ENCODE data around the gene ZNF747.
A peak's percentile ranks its signal among the peaks of the same experiment; 100 is the strongest.
"Not testable (repeated sequence)": the region's sequence is repeated elsewhere in the genome, so short reads cannot be mapped to it uniquely, and the experiment has no call there.

The ZNF747 gene

DNA sequence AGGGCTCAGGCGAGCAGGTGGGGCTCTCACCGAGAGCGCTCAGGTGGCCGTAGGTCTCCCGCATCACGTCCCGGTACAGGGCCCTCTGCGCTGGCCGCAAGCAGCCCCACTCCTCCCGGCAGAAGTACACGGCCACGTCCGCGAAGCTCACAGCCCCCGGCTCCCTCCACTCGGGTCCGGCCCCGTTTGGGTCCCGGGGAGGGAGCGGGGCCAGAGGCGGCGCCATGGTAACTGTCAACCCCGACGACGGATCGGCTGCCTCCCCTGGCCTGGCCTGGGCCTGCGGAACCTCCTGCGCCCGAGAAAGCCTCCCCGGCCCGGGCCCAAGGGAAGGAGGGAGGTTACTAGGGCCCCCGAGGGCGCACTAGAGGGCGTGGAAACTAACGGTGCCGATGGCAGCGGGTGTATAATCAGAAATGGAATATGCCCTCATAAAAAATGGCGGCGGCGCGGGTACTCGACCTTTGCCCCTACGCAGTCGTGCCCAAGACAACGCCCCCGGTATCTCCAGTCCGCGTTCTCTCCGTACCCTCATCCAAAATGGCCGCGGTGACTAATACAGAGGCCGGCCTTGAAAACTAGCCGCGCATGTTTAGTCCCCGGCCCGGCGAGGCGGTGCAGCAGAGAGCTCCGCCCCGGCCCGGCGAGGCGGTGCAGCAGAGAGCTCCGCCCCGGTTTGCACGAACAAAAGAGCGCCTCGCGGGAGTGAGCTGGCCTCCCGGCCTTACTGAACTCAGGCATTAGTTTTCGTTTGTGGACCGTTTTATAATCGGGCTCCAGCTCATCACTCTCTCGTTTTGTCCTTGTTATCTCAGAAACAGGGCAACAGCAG is 23.5 kb upstream of the ZNF747 start, which contains the start of gene ZNF764:
ZNF764 (minus strand) TSS at position 418 of the 832 bp plus-strand sequence; CDS start at position 226, 192 bp downstream.
- peak; percentile 96 for DNase-seq (ENCODE audit: low spot score)

GRCh38 chr16:30557707-30557956 is 23.0 kb upstream of the ZNF747 start:
- peak; percentile 24 for DNase-seq (ENCODE audit: low spot score)

DNA sequence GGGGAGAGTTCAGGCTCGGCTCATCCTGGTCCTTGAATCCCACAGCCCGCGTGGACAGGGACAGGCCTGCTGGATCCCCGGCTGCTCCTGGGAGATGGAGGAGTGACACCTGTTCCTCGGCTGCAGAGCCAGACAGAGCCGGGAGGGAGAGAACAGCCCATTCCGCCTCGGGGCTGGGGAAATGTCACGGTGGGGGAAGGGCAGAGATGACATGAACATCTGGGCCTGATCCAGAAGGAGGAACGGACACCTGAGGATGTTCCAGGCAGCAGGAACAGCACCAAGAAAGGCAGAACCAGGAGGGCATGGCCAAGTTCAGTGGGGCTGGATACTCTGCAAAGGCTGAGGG is 21.4 kb upstream of the ZNF747 start:
- no peak for DNase-seq (ENCODE audit: low spot score)

DNA sequence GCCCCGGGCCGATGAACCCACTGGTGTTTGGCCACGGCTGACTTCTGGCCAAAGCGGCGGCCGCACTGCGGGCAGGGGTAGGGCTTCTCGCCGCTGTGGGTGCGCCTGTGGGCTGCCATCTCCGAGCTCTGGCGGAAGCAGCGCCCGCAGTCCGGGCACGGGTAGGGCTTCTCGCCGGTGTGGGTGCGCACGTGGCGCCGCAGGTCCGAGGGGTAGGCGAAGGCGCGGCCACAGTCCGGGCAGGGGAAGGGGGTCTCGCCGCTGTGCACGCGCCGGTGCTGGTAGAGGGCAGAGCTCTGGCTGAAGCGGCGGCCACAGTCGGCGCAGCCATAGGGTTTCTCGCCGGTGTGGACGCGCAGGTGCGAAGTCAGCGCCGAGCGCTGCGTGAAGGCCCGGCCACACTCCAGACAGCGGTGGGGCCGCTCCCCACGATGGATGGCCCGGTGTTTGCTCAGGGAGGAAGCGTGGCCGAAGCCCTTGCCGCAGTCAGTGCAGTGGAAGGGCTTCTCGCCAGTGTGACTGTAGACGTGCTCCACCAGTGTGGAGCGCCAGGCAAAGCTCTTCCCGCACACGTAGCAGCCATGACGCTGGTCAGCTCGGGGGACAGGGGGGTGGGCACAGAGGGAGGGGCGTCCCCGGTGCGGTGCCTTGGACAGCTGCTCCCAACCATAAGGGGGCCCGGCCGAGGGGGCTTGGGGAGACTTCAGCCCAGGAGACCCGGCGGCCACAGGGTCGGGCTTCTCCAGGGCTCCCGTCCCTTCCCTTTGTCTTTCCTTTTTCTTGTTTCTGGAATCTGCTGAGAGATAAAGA is 20.9 kb upstream of the ZNF747 start:
- no peak for DNase-seq (ENCODE audit: low spot score)

DNA sequence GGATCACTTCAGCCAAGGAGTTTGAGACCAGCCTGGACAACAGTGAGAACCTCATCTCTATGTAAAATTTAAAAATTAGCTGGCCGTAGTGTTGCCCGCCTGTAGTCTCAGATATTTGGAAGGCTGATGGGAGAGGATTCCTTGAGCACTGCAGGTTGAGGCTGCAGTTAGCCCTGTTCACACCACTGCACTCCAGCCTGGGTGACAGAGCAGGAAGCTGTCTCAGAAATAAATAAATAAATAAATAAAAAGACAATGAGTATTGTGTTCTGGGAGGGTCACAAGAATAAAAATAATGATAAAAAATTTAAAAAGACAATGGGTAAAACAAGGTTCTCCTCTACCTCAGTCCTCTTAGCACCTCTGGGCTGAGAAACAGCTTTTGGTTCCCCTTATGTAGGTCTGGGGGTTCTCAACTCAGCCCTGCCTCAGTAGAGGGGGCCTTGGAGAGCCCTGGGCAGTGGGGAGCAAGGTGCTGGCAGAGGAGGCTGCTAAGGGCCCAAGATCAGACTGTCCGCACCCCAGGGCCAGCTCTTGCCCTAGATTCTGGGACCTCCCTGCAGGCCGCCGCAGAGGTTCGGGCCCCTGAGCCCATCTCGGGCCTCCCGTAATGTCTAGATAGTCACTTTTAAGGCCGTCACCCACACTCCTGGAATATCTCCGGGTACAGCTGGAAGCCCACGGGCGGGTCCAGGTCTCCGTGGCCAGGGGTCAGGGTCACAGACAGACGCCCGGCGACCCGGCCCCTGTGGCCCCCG is 20.1 kb upstream of the ZNF747 start:
- no peak for DNase-seq (ENCODE audit: low spot score)

GRCh38 chr16:30553393-30553899 is 18.8 kb upstream of the ZNF747 start:
- no peak for DNase-seq (ENCODE audit: low spot score)

- no peak for DNase-seq (ENCODE audit: low spot score)
Observed at GRCh38 chr16:30552956-30553355, 18.3 kb upstream of the ZNF747 start.

DNA sequence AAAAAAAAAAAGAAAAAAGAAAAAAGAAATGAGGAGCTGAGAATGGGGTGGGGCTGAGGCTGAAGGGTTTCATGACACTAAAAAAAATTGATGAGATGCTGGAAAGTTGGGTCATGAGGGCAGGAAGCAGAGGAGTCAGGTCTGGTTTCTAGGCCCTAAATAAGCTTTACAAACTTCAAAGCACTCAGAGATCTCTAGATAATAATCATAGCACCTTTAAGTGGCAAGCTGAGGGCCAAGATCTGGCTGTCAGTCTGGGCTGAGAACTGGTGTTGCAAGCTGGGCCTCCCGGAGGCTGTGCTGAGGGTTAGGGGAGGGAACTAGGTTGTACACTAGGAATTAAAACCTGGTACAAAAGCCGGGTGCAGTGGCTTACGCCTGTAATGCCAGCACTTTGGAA is 17.1 kb upstream of the ZNF747 start:
- no peak for DNase-seq (ENCODE audit: low spot score)

- no peak for DNase-seq (ENCODE audit: low spot score)
Observed at GRCh38 chr16:30548416-30549253, 14.0 kb upstream of the ZNF747 start.

DNA sequence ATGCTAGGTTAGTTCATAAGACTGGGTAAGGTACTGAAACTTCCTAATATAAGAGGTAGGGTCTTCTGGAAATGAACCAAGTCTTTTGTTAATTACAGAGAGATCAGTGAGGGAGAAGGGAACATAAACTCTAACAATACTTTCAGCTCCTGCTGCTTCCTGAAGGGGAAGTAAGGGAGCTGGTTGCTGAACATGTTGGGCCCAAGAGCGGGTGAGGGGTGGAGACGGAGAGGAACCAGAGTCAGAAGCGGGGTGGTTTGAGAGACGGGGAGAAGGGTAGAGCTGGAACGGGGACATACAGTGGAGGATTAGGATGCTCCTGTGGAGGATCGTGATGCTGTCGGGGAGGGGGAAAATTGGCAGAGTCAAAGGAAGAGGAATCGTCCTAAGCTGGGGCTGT is 11.5 kb upstream of the ZNF747 start:
- DNase-seq (ENCODE audit: low spot score) = no peak

- no peak for DNase-seq (ENCODE audit: low spot score)
Observed at GRCh38 chr16:30543067-30543466, 8.4 kb upstream of the ZNF747 start.

DNA sequence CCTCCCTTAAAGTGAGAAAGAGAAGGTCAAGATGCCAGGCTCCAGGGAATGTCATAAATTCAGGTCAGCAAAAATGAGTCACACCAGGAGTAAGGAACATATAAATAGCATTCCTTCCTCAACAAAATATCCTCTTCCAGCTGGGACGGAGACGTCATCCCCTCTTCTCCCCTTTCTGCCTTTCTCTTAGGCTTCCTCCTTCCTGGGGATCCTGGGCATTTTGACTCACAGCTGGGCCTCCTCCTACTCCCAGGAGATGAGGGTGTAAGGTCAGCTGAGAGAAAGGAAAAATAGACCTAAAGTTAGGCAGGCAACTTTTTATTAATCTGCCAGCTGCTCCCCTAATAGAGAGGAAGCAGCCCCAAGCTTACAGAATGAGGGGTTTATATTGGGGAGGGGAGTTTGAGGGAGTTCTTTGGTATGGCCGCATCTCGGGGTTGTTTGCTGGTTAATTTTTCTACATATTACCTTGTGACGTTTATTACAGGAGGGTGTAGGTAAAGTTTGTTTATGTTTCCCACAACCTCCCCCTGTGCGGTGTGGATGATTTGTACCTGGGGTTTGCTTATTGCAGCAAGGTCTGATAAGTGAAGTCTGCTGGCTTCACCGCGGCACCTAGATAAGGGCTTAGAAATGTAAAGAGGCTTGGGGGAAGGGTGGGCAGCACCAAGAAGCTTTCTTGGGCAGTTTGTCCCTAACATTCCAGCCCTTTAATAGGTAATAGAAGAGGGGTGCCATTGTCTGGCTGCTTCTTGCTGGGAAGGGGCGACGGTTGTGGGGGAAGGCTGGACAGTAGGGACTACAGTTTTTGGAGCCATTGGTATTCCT is 7.1 kb upstream of the ZNF747 start:
- peak; percentile 63 for DNase-seq (ENCODE audit: low spot score)

GRCh38 chr16:30540916-30541464 is 6.3 kb upstream of the ZNF747 start:
- DNase-seq (ENCODE audit: low spot score) = not testable (repeated sequence)

- DNase-seq (ENCODE audit: low spot score) = not testable (repeated sequence)
Observed at GRCh38 chr16:30539986-30540526, 5.4 kb upstream of the ZNF747 start.

GRCh38 chr16:30539000-30539964 is 4.6 kb upstream of the ZNF747 start:
- no peak for DNase-seq (ENCODE audit: low spot score)

GRCh38 chr16:30536391-30537024 is 1.9 kb upstream of the ZNF747 start:
- DNase-seq (ENCODE audit: low spot score) = not testable (repeated sequence)

- DNase-seq (ENCODE audit: low spot score) = peak; percentile 84
Observed at GRCh38 chr16:30535777-30536190, 1.1 kb upstream of the ZNF747 start.

DNA sequence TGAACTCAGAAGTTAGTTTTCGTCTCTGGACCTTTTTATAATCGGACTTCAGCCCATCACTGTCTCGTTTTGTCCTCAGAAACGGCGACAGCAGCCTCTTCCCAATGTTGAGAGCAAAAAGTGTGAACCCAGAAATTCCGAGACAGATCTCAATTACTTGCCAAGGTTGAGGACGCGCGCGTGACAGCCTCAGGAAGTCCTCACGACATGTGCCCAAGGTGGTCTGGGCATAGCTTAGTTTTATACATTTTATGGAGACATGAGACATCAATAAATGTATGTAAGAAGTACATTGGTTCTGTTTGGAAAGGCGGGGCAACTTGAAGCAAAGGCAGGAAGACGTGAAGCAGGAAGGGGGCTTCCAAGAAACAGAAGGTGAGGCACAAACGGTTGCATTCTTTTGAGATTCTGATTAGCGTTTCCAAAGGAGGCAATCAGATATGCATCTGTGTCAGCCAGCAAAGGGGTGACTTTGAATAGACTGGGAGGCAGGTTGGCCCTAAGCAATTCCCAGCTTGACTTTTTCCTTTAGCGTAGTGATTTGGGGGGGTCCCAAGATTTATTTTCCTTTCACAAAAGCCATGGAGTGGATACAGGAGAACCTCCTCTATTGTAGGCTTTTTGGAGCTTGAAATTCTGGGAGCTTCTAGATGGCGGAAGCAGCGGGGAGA is 583 bp upstream of the ZNF747 start:
- DNase-seq (ENCODE audit: low spot score) = no peak
